Sciatic nerve (tissue), 2 donors: ENCODE results near the gene PPP1R8. TPM values are rescaled to one million over a fixed set of nuclear protein-coding genes. Genes with fewer than 3 reads are reported as not detected.
"Not testable (repeated sequence)": the region's sequence is repeated elsewhere in the genome, so short reads cannot be mapped to it uniquely, and the experiment has no call there.

Experiments
- ATAC-seq: fragments of 200-7000 bp; cut with Tn5 transposase; one replicate; pipeline ENCODE4 v1.9.1; 2020; ENCODE audit warnings: mild to moderate bottlenecking, moderate library complexity
- DNase-seq: peaks from one replicate; pipeline ENCODE4 v3.0.0-alpha.2; 2020; ENCODE audit warnings: low spot score
- intact Hi-C: fragments of 100-400 bp; cut with DNase I; formaldehyde crosslinking; loops from one replicate; pipeline ENCODE4 v1.14.2; 2022
- total RNA-seq: library from RNA; stranded (reverse); fragmentation: NEBNext Ultra II Directional; extraction: Animal tissue kit (Norgen Biotek cat#: 25700); gene quantifications from one replicate; pipeline ENCODE4 v1.2.1, GENCODE V29; 2021
- donor health status: DM: no; HTN: no; CAD: no.
- donor health status: DM: no; HTN: no; CAD: no.

The PPP1R8 gene
- total RNA-seq, 1 donor from 2014 or later = 32.5 TPM

- ATAC-seq = no peak
- no peak for DNase-seq
- intact Hi-C loops = no loop called here
Measured at GRCh38 chr1:27865821-27866220, 35.2 kb downstream of the PPP1R8 start.

- DNase-seq (no peak), ATAC-seq (no peak)
- intact Hi-C loops = no loop called here
Measured at GRCh38 chr1:27868556-27868931, 38.0 kb downstream of the PPP1R8 start.

DNA sequence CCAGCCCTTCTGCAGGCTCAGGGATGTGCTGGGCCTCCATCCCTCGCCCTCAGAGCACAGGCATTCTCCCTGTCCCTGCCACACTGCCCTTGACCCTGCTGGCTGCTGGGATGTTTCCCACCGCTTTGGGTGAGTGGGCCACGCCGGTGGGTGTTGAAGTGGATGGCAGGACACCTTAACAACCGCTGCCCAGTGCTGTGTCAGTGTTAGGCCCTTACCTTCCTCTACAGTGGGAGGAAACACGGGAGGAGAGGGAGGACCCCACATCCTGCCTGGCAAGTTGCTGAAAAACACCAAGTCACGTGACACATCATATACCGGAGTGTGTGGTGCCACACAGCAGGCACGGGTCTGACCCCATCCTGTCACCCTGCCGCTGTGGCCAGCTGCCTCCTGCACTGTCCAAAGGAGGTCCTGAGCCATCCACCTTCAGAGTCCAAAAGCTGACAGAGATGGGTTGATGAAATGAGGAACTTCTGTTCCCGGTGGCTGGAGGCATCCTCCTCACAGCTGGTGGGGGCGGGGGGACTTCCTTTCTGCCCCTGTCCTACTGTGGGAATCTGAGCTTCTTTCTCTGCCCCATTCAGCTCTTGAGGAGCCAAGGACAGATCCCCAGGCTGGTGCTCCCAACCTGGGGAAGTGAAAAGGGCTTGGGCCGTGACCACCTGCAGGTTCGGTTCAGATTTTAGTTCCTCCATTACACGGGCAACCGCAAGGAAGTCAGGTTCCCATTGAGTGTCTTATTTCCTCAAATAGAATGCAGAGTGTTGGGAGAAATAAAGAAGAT is 38.5 kb downstream of the PPP1R8 start:
- peak; percentile 45 for ATAC-seq
- intact Hi-C loops = no loop called here

GRCh38 chr1:27869719-27870085 is 39.1 kb downstream of the PPP1R8 start:
- ATAC-seq (no peak), DNase-seq (no peak)
- intact Hi-C loops = no loop called here

More for the DNA sequence above, 38.5 kb downstream of the PPP1R8 start:
- DNase-seq = no peak

GRCh38 chr1:27871076-27871475 is 40.5 kb downstream of the PPP1R8 start:
- not testable (repeated sequence) for ATAC-seq

GRCh38 chr1:27872059-27872801 is 41.6 kb downstream of the PPP1R8 start, which contains the start of gene THEMIS2:
Gene THEMIS2 (plus strand): TSS chr1:27872544. CDS start chr1:27872572, 28 bp downstream.
- ATAC-seq = peak; percentile 78
- peak; percentile 78 for DNase-seq
- intact Hi-C loops = no loop called here

More at GRCh38 chr1:27871076-27871475, 40.5 kb downstream of the PPP1R8 start:
- intact Hi-C loops, DNase-seq: not testable (repeated sequence)

DNA sequence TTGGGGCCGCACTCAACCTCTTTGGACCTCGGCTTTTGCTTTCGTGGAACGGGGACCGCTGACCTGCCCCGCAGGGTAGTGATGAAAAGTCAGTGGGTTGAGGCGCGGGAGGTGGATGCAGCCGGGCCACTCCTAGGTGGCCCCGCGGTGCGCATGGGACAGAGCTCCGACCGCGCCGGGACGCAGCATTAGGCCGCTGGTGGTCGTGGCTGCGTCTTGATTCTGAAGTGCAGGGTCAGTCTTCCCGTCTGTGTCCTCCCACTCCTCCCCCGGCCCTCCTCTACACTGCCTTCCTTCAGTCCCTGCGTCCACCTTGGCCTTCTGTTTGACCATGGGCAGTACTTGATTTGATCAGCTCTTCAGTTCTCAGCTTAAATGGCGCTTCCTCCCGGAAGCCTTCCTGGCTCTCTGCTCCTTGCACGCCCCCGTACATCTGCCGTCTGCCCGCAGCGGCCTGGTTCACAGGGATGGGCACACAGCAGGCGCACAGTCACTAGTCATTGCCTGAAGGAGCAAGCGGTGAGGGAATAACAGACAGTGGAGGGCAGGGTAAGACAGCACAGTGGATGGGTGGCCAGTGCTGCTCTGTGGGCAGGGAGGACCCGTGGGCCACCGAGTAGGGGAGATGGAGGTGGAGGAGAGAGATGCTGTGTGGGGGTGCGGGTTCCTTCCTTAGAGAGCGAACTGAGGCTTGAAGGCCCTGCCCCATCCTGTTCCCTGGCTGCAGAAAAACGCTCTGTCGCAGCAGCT is 42.4 kb downstream of the PPP1R8 start:
- intact Hi-C loops = no loop called here
- ATAC-seq = peak; percentile 35

GRCh38 chr1:27873671-27874384 is 43.2 kb downstream of the PPP1R8 start:
- DNase-seq (peak; percentile 57), ATAC-seq (peak; percentile 10)
- intact Hi-C loops = no loop called here

More for the DNA sequence above, 42.4 kb downstream of the PPP1R8 start:
- DNase-seq = no peak

GRCh38 chr1:27876341-27877114 is 45.9 kb downstream of the PPP1R8 start:
- ATAC-seq = no peak
- DNase-seq = no peak
- intact Hi-C loops = no loop called here

- no peak for ATAC-seq
- intact Hi-C loops = no loop called here
- no peak for DNase-seq
Measured at GRCh38 chr1:27877115-27877416, 46.5 kb downstream of the PPP1R8 start.

DNA sequence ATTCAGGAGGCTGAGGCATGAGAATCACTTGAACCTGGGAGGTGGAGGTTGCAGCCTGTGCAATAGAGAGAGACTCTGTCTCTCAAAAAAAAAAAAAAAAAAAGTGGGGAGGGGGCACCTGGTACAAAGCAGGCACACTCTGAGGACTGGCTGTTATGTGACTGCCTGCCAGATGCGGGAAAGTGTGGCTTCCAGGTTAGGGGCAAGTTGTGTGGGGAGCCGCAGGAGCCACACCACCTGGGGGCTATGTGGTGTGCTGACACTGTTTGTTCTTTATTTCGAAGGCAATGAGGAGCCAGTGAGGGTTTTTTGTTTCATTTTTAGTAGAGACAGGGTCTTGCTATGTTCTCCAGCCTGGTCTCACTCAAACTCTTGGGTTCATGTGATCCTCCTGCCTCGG is 47.5 kb downstream of the PPP1R8 start:
- ATAC-seq (no peak), DNase-seq (no peak)
- intact Hi-C loops = no loop called here

- intact Hi-C loops = no loop called here
- no peak for ATAC-seq
- DNase-seq = no peak
Measured at GRCh38 chr1:27878787-27879335, 48.3 kb downstream of the PPP1R8 start.

DNA sequence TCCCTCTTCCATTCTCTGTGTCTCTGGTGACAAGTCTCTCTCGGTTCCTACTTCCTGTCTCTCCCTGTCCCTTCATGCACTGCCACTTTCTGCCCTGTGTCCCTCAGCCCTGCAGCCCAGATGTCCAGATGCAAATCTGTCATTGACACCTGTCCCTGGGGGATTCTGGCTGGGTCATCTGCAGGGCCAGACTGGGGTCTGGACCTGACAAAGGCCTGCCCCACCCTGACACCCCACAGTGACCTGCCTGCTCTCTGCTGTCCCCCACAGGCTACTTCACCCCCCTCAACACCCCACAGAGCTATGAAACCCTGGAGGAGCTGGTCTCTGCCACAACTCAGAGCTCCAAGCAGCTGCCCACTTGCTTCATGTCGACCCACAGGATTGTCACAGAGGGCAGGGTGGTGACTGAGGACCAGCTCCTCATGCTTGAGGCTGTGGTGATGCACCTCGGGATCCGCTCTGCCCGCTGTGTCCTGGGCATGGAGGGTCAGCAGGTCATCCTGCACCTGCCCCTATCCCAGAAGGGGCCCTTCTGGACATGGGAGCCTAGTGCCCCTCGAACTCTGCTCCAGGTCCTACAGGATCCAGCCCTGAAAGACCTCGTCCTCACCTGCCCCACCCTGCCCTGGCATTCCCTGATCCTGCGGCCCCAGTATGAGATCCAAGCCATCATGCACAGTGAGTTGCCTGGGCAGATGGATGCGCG is 48.9 kb downstream of the PPP1R8 start:
- intact Hi-C loops = no loop called here
- DNase-seq = no peak

DNA sequence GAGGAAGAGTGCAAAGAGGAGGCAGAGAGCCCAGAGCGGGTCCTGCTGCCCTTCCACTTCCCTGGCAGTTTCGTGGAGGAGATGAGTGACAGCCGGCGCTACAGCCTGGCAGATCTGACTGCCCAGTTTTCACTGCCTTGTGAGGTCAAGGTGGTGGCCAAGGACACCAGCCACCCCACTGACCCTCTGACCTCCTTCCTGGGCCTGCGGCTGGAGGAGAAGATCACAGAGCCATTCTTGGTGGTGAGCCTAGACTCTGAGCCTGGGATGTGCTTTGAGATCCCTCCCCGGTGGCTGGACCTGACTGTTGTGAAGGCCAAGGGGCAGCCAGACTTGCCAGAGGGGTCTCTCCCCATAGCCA is 51.9 kb downstream of the PPP1R8 start:
- ATAC-seq (no peak), DNase-seq (no peak)
- intact Hi-C loops = no loop called here

More for the DNA sequence above, 48.9 kb downstream of the PPP1R8 start:
- no peak for ATAC-seq

DNA sequence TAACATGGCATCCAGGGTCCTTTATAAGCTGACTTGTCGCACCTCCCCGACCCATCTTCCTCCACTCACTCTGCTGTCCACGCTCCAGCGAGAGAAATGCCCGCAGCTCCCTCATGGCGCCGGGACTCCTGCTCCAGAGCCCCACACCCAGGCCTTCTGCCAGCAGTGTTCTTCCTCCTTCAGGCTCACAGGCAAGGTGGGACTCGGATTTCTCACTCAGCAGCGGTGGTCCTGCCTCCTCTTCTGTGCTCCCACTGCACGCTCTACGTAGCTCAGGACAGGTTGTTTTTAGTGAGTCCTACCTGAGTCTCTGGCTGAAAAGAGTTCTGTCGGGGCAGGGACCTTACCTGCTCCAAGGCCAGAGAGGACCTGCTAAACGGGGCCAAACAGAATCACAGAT is 53.0 kb downstream of the PPP1R8 start:
- no peak for ATAC-seq
- intact Hi-C loops = no loop called here
- DNase-seq = no peak

DNA sequence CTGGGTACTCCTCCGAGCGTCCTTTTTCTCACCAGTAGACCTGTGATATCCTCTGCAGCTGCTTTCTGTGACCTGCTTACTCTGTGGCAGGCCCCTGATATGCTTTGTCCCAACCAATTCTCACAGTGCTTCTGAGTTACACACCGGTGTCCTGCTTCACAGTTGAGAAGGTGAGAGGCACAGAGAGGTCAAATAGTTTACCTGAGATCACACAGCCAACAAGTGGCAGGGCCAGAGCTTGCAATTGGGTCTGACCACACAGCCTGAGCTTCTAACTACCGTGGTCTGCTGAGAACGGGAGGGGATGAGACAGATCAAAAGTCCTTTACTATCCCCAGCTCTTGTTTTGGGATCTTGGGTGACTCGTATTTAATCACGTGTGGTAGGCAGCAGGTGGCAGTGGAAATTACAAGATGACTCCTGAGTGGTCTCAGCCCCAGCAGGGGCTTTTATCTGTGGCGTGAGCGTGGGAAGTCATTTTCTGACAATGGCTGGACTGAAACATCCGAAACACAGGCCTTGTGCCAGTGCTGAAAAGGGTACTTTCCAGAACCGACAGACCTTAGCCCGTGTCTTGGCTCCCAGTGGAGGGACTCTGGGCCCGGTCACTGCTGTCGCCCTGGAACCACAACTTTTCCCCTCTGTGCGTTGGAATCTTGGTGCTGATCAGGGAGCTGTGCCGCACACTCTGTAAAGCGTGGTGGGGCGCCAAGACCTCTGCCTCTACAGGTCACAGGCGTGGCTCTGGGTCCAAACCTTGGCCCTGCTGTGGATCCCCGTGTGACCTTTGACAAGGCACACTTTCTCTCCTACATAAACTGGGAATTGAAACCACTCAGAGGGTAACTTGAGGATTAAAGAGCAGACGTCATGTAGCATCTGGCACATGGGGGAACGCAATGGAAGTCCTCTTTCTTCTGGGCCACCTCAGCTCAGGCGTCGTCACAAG is 53.7 kb downstream of the PPP1R8 start:
- DNase-seq (no peak), ATAC-seq (peak; percentile 59)
- intact Hi-C loops = no loop called here
